ENCODE measurements around the gene FOXN3. TPM values are rescaled to one million over a fixed set of nuclear protein-coding genes. Genes with fewer than 3 reads are reported as not detected.

The FOXN3 gene
- total RNA-seq, 1 experiment from 2014 or later = 8.8 TPM

DNA sequence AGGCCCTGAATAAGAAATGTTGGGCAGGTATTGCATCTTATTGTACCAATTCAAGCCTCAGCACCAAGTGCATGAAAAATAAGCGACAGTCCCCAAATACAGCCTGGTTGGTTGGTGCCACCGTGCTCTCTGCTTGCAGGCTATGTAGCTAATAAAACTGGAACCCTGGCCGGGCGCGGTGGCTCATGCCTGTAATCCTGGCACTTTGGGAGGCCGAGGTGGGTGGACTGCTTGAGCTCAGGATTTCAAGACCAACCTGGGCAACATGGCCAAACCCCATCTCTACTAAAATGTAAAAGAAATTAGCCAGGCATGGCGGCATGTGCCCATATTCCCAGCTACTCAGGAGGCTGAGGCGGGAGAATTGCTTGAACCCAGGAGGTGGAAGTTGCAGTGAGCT, 25.5 kb downstream of the FOXN3 start:
- no peaks in the 10 kb centered on the region for H3K36me3 ChIP-seq (ENCODE audit: control insufficient read depth, insufficient read depth, low read length)
- BruUV-seq (replicated peaks) = no TSS peak
- ChIA-PET CTCF (no interaction called here), POLR2A (no interaction called here)
- H3K27ac ChIP-seq (ENCODE audit: low read length) = no peak overlapping the region
- intact Hi-C loops (cut with micrococcal nuclease; ENCODE audit: unreplicated experiment) = no loop called here
- no peak for TF ChIP-seq POLR2AphosphoS5 (IDR thresholded peaks at IDR 0.05; ENCODE audit: low read depth, low read length)
- no peak for TF ChIP-seq TCF7L2 (IDR thresholded peaks at IDR 0.05; ENCODE audit: low read depth, low read length)
- TF ChIP-seq, protein P1, sequence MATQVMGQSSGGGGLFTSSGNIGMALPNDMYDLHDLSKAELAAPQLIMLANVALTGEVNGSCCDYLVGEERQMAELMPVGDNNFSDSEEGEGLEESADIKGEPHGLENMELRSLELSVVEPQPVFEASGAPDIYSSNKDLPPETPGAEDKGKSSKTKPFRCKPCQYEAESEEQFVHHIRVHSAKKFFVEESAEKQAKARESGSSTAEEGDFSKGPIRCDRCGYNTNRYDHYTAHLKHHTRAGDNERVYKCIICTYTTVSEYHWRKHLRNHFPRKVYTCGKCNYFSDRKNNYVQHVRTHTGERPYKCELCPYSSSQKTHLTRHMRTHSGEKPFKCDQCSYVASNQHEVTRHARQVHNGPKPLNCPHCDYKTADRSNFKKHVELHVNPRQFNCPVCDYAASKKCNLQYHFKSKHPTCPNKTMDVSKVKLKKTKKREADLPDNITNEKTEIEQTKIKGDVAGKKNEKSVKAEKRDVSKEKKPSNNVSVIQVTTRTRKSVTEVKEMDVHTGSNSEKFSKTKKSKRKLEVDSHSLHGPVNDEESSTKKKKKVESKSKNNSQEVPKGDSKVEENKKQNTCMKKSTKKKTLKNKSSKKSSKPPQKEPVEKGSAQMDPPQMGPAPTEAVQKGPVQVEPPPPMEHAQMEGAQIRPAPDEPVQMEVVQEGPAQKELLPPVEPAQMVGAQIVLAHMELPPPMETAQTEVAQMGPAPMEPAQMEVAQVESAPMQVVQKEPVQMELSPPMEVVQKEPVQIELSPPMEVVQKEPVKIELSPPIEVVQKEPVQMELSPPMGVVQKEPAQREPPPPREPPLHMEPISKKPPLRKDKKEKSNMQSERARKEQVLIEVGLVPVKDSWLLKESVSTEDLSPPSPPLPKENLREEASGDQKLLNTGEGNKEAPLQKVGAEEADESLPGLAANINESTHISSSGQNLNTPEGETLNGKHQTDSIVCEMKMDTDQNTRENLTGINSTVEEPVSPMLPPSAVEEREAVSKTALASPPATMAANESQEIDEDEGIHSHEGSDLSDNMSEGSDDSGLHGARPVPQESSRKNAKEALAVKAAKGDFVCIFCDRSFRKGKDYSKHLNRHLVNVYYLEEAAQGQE (IDR thresholded peaks at IDR 0.05; ENCODE audit: insufficient read depth in 1 of 2, low read depth in 2 of 2, low read length in 1 of 2) = no peak
- TF ChIP-seq, protein P2, sequence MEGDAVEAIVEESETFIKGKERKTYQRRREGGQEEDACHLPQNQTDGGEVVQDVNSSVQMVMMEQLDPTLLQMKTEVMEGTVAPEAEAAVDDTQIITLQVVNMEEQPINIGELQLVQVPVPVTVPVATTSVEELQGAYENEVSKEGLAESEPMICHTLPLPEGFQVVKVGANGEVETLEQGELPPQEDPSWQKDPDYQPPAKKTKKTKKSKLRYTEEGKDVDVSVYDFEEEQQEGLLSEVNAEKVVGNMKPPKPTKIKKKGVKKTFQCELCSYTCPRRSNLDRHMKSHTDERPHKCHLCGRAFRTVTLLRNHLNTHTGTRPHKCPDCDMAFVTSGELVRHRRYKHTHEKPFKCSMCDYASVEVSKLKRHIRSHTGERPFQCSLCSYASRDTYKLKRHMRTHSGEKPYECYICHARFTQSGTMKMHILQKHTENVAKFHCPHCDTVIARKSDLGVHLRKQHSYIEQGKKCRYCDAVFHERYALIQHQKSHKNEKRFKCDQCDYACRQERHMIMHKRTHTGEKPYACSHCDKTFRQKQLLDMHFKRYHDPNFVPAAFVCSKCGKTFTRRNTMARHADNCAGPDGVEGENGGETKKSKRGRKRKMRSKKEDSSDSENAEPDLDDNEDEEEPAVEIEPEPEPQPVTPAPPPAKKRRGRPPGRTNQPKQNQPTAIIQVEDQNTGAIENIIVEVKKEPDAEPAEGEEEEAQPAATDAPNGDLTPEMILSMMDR (IDR thresholded peaks at IDR 0.05) = no peak
- no peak for TF ChIP-seq SIN3A (IDR thresholded peaks at IDR 0.05; ENCODE audit: borderline replicate concordance, insufficient read depth, low read depth, low read length)
- in situ Hi-C loops (cut with HindIII; ENCODE audit: low pct_unique_long_range_greater_than_20kb, low sequenced_read_pairs) = no loop called here
- ATAC-seq (no peak), DNase-seq (ENCODE audit: low read depth, low spot score) (no peak)
- H3K9me3 ChIP-seq (ENCODE audit: control insufficient read depth, insufficient read depth, low read depth, low read length) = no peaks in the 10 kb centered on the region
- no peaks in the 10 kb centered on the region for H3K4me1 ChIP-seq (ENCODE audit: control insufficient read depth, insufficient read depth, low read length)
- H3K4me3 ChIP-seq (ENCODE audit: low read depth in 2 of 2, low read length in 2 of 2) = no peak overlapping the region
- no peaks in the 10 kb centered on the region for H3K27me3 ChIP-seq (ENCODE audit: control insufficient read depth, insufficient read depth, low read length)

DNA sequence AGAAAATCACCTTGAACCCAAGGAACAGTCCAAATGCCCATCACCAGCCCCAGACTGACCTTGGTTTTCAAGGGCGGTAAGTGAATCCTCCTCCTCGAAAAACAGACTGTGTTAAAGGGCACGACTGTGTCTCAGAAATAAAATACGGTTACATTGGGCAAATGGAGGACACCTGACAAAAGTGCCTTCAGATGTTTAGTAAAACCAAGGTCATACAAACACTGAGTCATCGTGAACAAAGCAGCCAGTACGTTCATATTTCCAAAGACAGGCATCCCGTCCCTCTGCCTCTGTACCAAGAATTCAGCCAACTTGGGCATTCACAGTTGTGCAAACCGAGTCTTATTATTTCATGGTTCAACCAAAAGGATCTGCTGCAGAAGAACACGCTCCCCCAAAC, 25.9 kb downstream of the FOXN3 start:
- H3K4me1 ChIP-seq (ENCODE audit: control insufficient read depth, insufficient read depth, low read length) = no peaks in the 10 kb centered on the region
- no TSS peak for BruUV-seq (replicated peaks)
- H3K27ac ChIP-seq (ENCODE audit: low read length) = no peak overlapping the region
- TF ChIP-seq, protein P1 (IDR thresholded peaks at IDR 0.05; ENCODE audit: insufficient read depth in 1 of 2, low read depth in 2 of 2, low read length in 1 of 2) = no peak
- TF ChIP-seq TCF7L2 (IDR thresholded peaks at IDR 0.05; ENCODE audit: low read depth, low read length) (no peak), SIN3A (IDR thresholded peaks at IDR 0.05; ENCODE audit: borderline replicate concordance, insufficient read depth, low read depth, low read length) (no peak), POLR2AphosphoS5 (IDR thresholded peaks at IDR 0.05; ENCODE audit: low read depth, low read length) (no peak)
- TF ChIP-seq, protein P2 (IDR thresholded peaks at IDR 0.05) = no peak
- no peaks in the 10 kb centered on the region for H3K27me3 ChIP-seq (ENCODE audit: control insufficient read depth, insufficient read depth, low read length)
- H3K4me3 ChIP-seq (ENCODE audit: low read depth in 2 of 2, low read length in 2 of 2) = no peak overlapping the region
- intact Hi-C loops (cut with micrococcal nuclease; ENCODE audit: unreplicated experiment) = no loop called here
- CTCF ChIA-PET = no interaction called here
- no peaks in the 10 kb centered on the region for H3K9me3 ChIP-seq (ENCODE audit: control insufficient read depth, insufficient read depth, low read depth, low read length)
- in situ Hi-C loops (cut with HindIII; ENCODE audit: low pct_unique_long_range_greater_than_20kb, low sequenced_read_pairs) = no loop called here
- no peak for ATAC-seq
- POLR2A ChIA-PET = no interaction called here
- no peak for DNase-seq (ENCODE audit: low read depth, low spot score)
- no peaks in the 10 kb centered on the region for H3K36me3 ChIP-seq (ENCODE audit: control insufficient read depth, insufficient read depth, low read length)
